ENCODE measurements around the gene FLT4. TPM values are rescaled to one million over a fixed set of nuclear protein-coding genes. Genes with fewer than 3 reads are reported as not detected.

The FLT4 gene
- total RNA-seq, 1 donor from 2014 or later, result under 0.01 TPM

DNA sequence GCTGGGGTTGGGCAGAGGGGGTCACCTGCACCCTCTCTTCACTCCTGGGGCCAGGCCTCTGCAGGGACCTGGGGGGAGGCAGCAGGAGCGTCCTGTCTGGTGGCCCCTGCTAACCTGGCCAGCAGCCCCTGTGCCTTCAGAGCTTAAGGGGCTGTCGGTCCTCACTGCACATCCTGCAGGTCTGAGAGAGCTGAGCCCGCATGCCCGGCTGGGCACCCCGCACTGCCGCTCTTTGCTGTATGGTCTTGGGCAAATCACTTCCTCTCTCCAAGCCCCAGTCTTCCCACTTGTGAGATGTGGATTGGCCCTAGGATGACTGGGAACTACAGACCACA lies 7.9 kb downstream of the FLT4 start:
- TF ChIP-seq, protein P1, sequence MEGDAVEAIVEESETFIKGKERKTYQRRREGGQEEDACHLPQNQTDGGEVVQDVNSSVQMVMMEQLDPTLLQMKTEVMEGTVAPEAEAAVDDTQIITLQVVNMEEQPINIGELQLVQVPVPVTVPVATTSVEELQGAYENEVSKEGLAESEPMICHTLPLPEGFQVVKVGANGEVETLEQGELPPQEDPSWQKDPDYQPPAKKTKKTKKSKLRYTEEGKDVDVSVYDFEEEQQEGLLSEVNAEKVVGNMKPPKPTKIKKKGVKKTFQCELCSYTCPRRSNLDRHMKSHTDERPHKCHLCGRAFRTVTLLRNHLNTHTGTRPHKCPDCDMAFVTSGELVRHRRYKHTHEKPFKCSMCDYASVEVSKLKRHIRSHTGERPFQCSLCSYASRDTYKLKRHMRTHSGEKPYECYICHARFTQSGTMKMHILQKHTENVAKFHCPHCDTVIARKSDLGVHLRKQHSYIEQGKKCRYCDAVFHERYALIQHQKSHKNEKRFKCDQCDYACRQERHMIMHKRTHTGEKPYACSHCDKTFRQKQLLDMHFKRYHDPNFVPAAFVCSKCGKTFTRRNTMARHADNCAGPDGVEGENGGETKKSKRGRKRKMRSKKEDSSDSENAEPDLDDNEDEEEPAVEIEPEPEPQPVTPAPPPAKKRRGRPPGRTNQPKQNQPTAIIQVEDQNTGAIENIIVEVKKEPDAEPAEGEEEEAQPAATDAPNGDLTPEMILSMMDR (IDR thresholded peaks at IDR 0.05; ENCODE audit: insufficient read depth, low read length, severe bottlenecking), result no peak
- FAIRE-seq (no peak), DNase-seq (ENCODE audit: low read depth) (no peak)
- Histone ChIP-seq H3K36me3 (ENCODE audit: control insufficient read depth, insufficient read depth, low read length) (no peaks in the 10 kb centered on the region), H3K4me3 (ENCODE audit: low read depth, low read length) (no peak overlapping the region), H3K27me3 (ENCODE audit: control insufficient read depth, insufficient read depth, low read length) (no peaks in the 10 kb centered on the region)

DNA sequence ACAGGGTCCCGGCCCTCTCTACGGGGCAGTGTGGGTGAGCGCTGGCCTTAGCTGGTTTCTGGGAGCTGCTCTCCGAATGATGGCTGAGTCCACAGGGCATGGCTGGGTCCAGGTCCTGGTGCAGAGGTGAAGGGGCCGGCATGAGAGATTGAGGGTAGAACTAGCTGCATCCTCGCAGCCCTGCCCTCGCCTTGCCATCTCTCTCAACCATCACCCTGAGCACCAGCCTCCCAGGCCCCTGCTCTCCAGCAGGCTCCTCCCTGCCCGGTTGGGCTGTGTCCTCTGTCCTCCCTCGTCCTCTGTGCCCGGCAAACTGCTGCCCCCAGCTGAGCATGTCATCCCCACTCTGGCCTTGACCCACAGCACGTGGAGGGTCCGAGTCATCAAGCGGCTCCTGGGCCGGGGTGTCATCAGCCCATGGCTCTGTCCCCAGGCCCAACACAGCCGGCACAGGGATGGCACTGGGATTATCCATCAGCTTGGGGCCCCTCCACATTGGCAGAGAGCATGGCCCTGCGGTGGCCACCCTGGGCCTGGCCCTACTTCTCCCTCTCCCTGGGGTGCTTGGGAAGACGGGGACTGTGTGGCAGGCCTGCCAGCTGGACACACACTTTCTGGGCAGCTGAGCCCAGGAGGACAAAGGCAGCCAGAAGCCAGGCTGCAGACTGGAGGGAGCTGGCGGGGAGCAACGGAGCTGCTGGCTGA lies 8.4 kb downstream of the FLT4 start:
- Histone ChIP-seq H3K27me3 (ENCODE audit: control insufficient read depth, insufficient read depth, low read length) (no peaks in the 10 kb centered on the region), H3K36me3 (ENCODE audit: control insufficient read depth, insufficient read depth, low read length) (no peaks in the 10 kb centered on the region), H3K4me3 (ENCODE audit: low read depth, low read length) (no peak overlapping the region)
- no peak for DNase-seq (ENCODE audit: low read depth)
- TF ChIP-seq, protein P1 (IDR thresholded peaks at IDR 0.05; ENCODE audit: insufficient read depth, low read length, severe bottlenecking), result no peak
- FAIRE-seq, result no peak

DNA sequence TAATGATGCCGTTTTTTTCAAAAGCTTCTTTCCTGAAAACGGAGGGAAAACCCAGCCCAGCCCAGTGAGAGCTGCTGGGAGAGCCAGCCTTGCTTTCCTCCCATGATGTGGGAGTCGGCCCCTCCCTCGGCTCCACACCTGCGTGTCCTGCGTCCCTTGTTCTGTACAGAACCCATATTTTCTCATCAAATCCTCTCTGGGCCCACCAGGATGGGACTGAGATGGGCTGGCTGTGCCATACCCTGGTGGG lies 8.9 kb downstream of the FLT4 start:
- no peaks in the 10 kb centered on the region for H3K36me3 ChIP-seq (ENCODE audit: control insufficient read depth, insufficient read depth, low read length)
- H3K27me3 ChIP-seq (ENCODE audit: control insufficient read depth, insufficient read depth, low read length), result no peaks in the 10 kb centered on the region
- H3K4me3 ChIP-seq (ENCODE audit: low read depth, low read length), result no peak overlapping the region
- TF ChIP-seq, protein P1 (IDR thresholded peaks at IDR 0.05; ENCODE audit: insufficient read depth, low read length, severe bottlenecking), result no peak
- no peak for DNase-seq (ENCODE audit: low read depth)
- no peak for FAIRE-seq

DNA sequence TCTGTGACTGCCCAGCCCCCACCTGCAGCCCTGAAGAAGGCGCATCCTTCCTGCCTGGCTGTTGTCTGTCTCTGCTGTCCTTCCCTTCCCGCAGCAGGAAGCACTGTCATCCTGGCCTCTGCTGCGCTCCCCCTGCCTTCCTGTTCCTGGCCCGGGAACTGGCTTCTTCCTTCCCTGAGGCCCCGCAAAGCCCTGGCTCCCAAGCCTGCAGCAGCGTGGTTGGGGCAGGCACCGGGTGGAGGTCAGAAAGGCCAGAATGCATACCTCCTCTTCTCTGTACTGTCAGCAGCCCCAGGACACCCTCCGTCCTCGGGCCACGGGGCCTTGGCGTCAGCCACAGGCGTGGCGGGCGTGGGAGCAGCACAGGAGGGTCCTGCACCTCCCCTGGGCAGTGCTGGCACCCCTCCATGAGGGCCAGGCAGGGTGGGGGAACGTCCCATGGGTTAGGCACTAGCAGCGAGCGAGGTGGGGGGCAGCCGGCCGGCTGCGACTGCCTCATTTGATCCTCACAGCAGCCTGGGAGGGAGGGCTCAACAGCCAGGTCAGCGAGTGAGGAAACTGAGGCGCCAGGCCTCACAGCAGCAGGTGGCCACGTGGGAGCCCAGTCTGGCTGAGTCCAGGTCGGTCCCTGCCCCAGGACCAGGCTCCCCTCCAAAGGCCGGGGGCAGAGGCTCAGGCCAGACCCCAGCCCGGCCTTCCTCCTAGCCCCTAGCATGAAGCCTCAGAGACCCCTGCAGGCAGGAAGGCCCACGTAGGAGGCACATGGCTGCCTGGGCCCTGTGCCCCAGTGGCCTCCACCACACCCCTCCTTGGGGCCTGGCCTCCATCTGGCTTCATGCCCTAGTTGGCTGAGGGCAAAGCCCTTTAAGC lies 9.4 kb downstream of the FLT4 start:
- no peak overlapping the region for H3K4me3 ChIP-seq (ENCODE audit: low read depth, low read length)
- no peak for FAIRE-seq
- TF ChIP-seq, protein P1 (IDR thresholded peaks at IDR 0.05; ENCODE audit: insufficient read depth, low read length, severe bottlenecking), result no peak
- DNase-seq (ENCODE audit: low read depth), result no peak
- no peaks in the 10 kb centered on the region for H3K27me3 ChIP-seq (ENCODE audit: control insufficient read depth, insufficient read depth, low read length)
- no peaks in the 10 kb centered on the region for H3K36me3 ChIP-seq (ENCODE audit: control insufficient read depth, insufficient read depth, low read length)

DNA sequence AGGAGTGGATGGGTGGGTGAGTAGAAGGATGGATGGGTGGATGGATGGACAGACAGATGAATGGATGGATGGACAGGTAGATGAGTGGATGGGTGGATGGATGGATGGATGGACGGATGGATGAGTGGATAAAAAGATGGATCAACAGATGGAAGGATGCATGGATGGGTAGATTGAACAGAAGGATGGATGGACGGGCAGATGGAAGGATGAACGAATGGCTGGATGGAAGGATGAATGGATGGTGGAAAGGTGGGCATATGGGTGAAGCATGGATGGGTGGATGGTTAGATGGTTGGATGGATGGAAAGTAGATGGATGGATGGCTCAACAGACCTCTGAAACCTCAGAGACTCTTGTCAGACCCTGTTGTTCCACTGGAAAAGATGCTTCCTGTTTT lies 10.1 kb downstream of the FLT4 start:
- TF ChIP-seq, protein P1 (IDR thresholded peaks at IDR 0.05; ENCODE audit: insufficient read depth, low read length, severe bottlenecking), result no peak
- H3K4me3 ChIP-seq (ENCODE audit: low read depth, low read length), result no peak overlapping the region
- FAIRE-seq (peak; percentile 83), DNase-seq (ENCODE audit: low read depth) (no peak)
- no peaks in the 10 kb centered on the region for H3K27me3 ChIP-seq (ENCODE audit: control insufficient read depth, insufficient read depth, low read length)
- no peaks in the 10 kb centered on the region for H3K36me3 ChIP-seq (ENCODE audit: control insufficient read depth, insufficient read depth, low read length)

Measured in bronchial epithelial cell (primary cell).